ENCODE data around the gene ILK. TPM values are rescaled to one million over a fixed set of nuclear protein-coding genes. Genes with fewer than 3 reads are reported as not detected.
A peak's percentile ranks its signal among the peaks of the same experiment; 100 is the strongest.

The ILK gene
- total RNA-seq, 1 donor from 2014 or later, result 128 TPM

DNA sequence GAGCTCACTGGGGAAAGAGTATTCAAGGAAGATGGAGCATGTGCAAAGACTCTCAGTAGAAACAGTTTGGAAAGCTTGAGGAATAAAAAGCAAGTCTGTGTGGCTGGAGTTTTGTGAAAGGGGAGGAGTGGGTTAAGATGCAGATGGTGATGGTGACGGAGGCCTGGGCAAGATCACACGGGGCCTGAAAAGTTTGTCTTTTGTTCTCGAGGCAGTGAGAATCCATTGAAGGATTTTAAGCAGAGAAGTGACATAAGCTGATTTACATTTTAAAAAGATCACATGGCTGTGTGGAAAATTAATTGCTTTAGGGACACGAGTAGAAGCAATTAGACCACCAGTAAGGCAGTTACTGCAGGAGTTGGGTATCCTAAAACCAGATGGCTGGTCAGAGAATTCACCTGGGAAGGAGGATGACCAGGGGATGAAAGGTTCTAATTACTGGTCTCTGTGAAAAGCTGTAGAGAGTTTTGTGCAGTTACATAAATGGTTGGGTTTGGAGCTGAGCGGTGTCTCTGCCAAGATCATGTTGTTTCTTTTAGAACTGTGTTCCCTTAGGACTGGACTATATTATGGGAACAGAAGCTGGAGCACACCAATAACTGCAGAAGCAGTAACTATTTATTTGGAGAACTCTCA, 7.2 kb upstream of the ILK start:
- Mint-ChIP-seq H3K4me3 (no peak overlapping the region), H3K27ac (no peak overlapping the region), H3K9me3 (no peaks in the 10 kb centered on the region), H3K4me1 (peaks cover 16% of the 10 kb centered on the region), H3K36me3 (ENCODE audit: low read depth) (peaks cover 87% of the 10 kb centered on the region), H3K27me3 (no peaks in the 10 kb centered on the region)
- intact Hi-C loops (cut with micrococcal nuclease), result no loop called here
- ATAC-seq (ENCODE audit: low read depth), result no peak
- DNase-seq, result no peak
- CTCF ChIA-PET, result interaction anchor here (0.7 to 1.0 kb wide), 4 partner anchors 21 to 161 kb away, joined by 3 read pairs; no protein-coding TSS in a partner anchor
- TF ChIP-seq, protein P1, sequence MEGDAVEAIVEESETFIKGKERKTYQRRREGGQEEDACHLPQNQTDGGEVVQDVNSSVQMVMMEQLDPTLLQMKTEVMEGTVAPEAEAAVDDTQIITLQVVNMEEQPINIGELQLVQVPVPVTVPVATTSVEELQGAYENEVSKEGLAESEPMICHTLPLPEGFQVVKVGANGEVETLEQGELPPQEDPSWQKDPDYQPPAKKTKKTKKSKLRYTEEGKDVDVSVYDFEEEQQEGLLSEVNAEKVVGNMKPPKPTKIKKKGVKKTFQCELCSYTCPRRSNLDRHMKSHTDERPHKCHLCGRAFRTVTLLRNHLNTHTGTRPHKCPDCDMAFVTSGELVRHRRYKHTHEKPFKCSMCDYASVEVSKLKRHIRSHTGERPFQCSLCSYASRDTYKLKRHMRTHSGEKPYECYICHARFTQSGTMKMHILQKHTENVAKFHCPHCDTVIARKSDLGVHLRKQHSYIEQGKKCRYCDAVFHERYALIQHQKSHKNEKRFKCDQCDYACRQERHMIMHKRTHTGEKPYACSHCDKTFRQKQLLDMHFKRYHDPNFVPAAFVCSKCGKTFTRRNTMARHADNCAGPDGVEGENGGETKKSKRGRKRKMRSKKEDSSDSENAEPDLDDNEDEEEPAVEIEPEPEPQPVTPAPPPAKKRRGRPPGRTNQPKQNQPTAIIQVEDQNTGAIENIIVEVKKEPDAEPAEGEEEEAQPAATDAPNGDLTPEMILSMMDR (IDR thresholded peaks at IDR 0.05), result no peak
- POLR2A ChIA-PET, result no interaction called here

DNA sequence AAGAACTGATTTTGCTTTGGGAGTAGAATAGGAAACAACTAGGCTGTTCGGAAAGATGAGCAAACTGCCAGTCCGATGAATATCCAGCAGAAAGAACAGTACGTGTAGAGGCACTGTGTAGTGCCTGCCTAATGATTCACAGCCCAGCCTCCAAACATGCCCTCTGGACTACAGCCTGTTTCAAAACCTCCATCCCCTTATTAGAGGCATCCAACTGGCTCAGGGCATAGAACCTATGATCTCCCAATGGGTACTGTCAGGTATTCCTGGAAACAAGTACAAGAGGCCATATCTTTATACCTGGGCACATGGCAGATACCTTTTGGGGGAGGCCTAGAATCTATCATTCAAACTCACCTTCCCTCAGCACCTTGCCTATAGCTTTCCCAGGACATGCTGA, 5.0 kb upstream of the ILK start:
- TF ChIP-seq, protein P1 (IDR thresholded peaks at IDR 0.05), result no peak
- DNase-seq (no peak), ATAC-seq (ENCODE audit: low read depth) (no peak)
- peaks cover 15% of the 10 kb centered on the region for H3K4me1 Mint-ChIP-seq
- H3K36me3 Mint-ChIP-seq (ENCODE audit: low read depth), result peaks cover 75% of the 10 kb centered on the region
- H3K9me3 Mint-ChIP-seq, result no peaks in the 10 kb centered on the region
- no peaks in the 10 kb centered on the region for H3K27me3 Mint-ChIP-seq
- ChIA-PET POLR2A (no interaction called here), CTCF (no interaction called here)
- no peak overlapping the region for H3K27ac Mint-ChIP-seq
- intact Hi-C loops (cut with micrococcal nuclease), result no loop called here
- H3K4me3 Mint-ChIP-seq, result no peak overlapping the region

DNA sequence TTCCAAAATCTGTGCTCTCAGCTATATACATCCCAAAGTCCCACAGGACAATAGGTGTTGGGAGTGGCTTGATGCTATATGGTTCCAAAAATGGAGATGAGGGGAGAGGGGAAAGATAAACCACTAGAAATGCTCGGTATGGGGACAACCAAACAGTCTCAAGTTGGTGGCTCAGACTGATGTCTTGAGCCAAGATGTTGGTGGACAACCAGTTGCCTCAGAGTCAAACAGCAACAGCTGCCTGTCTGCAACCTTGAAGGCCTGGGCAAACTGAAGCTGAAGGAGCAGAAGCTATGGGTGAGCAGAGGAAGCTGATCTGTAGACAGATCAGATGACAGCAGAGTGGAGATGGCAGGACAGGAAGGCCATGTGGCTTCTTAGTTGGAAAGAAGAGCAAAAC, 4.1 kb upstream of the ILK start:
- DNase-seq, result no peak
- Mint-ChIP-seq H3K4me1 (peaks cover 12% of the 10 kb centered on the region), H3K27ac (no peak overlapping the region), H3K9me3 (no peaks in the 10 kb centered on the region), H3K27me3 (no peaks in the 10 kb centered on the region), H3K4me3 (peak overlapping the region; percentile 15), H3K36me3 (ENCODE audit: low read depth) (peaks cover 66% of the 10 kb centered on the region)
- ChIA-PET CTCF (no interaction called here), POLR2A (no interaction called here)
- intact Hi-C loops (cut with micrococcal nuclease), result no loop called here
- TF ChIP-seq, protein P1 (IDR thresholded peaks at IDR 0.05), result no peak
- ATAC-seq (ENCODE audit: low read depth), result no peak

DNA sequence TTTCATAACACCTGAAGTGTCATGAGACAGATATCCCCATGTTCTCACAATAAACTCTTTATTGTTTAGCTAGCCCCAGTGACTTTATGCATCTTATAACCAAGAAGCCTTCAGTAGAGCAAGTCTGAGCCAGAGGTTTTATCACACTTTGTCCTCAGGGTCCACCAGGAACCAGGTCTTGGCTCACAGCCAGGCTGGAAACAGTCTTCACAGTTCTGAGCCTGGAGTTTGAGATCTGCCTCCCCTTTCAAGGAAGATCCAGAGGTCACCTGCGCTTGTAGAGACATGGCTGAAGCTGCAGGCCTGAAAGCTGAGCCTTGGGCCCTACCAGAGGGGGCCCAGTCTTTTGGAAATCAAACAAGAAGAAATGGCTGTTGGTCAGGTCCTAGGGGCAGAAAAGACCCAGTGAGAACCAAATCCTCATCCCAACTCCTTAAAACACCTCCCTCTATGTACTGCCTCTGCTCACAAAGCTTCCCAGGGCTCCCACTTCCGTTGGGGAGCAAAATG, 3.6 kb upstream of the ILK start:
- POLR2A ChIA-PET, result no interaction called here
- no peak for DNase-seq
- TF ChIP-seq, protein P1 (IDR thresholded peaks at IDR 0.05), result no peak
- no peak overlapping the region for H3K4me3 Mint-ChIP-seq
- peaks cover 63% of the 10 kb centered on the region for H3K36me3 Mint-ChIP-seq (ENCODE audit: low read depth)
- no peaks in the 10 kb centered on the region for H3K27me3 Mint-ChIP-seq
- CTCF ChIA-PET, result no interaction called here
- H3K27ac Mint-ChIP-seq, result no peak overlapping the region
- ATAC-seq (ENCODE audit: low read depth), result no peak
- H3K4me1 Mint-ChIP-seq, result peaks cover 12% of the 10 kb centered on the region
- H3K9me3 Mint-ChIP-seq, result no peaks in the 10 kb centered on the region
- intact Hi-C loops (cut with micrococcal nuclease), result loop anchor here (5.0 kb wide), 3 partner anchors 68 to 208 kb away; partner anchors contain the start of gene SMPD1

DNA sequence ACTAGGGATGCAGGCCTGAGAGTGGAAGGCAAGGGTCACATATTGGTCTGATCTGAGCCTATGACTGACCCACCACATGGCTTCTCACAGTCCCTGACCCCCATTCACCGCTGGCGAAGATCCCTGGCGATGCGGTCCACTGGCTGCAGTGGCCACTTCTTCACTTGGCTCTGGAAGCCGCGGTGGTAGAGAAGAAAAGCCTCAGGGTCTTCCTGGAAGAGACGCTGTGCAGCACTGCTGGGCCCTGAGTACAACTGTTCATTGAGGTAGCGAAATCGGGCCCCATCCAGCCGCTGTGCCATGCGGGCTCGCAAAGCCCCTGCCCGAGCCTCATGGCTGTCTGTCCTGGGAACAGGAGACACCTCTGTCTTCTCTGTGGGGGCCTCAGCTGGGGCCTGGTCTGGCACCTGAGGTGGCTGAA, 2.5 kb upstream of the ILK start:
- TF ChIP-seq, protein P1 (IDR thresholded peaks at IDR 0.05), result no peak
- ATAC-seq (ENCODE audit: low read depth), result no peak
- CTCF ChIA-PET, result no interaction called here
- H3K27ac Mint-ChIP-seq, result no peak overlapping the region
- intact Hi-C loops (cut with micrococcal nuclease), result loop anchor here (5.0 kb wide), 3 partner anchors 69 to 209 kb away; partner anchors contain the start of gene SMPD1
- DNase-seq, result no peak
- H3K9me3 Mint-ChIP-seq, result no peaks in the 10 kb centered on the region
- no peaks in the 10 kb centered on the region for H3K27me3 Mint-ChIP-seq
- H3K36me3 Mint-ChIP-seq (ENCODE audit: low read depth), result peaks cover 53% of the 10 kb centered on the region
- no peak overlapping the region for H3K4me3 Mint-ChIP-seq
- peaks cover 12% of the 10 kb centered on the region for H3K4me1 Mint-ChIP-seq
- POLR2A ChIA-PET, result no interaction called here

Data from activated B cell treated with CpG ODN at 0.5 μM for 24 hours (primary cell).